Glomerular visceral epithelial cell (primary cell): ENCODE measurements around the gene MLST8.
A peak's percentile ranks its signal among the peaks of the same experiment; 100 is the strongest.
"Not testable (repeated sequence)": the region's sequence is repeated elsewhere in the genome, so short reads cannot be mapped to it uniquely, and the experiment has no call there.

Source experiments
- DNase-seq: peaks from one replicate; pipeline ENCODE4 v3.0.0-alpha.2; 2016; ENCODE audit errors: extremely low spot score

The MLST8 gene

GRCh38 chr16:2190002-2190658, 15.1 kb upstream of the MLST8 start:
- no peak for DNase-seq

- DNase-seq: no peak
Observed at GRCh38 chr16:2190659-2191445, 14.4 kb upstream of the MLST8 start.

DNA sequence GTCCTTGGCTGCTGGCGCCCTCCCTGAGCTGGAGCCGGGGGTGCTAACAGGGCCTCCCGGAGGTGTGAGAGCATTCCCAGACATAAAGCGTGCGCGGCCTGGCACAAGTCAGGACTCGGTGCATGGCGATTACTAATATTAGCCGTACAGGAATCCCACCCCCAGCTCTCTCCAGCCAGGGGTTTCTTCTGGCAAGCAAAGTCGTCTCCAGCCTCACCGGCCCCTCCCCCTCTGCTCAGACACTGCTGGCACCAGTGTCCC, 13.9 kb upstream of the MLST8 start:
- DNase-seq: no peak

GRCh38 chr16:2194166-2194834, 11.0 kb upstream of the MLST8 start:
- peak; percentile 63 for DNase-seq

GRCh38 chr16:2194852-2195321, 10.4 kb upstream of the MLST8 start:
- peak; percentile 64 for DNase-seq

GRCh38 chr16:2195322-2196161, 9.7 kb upstream of the MLST8 start:
- DNase-seq: no peak

DNA sequence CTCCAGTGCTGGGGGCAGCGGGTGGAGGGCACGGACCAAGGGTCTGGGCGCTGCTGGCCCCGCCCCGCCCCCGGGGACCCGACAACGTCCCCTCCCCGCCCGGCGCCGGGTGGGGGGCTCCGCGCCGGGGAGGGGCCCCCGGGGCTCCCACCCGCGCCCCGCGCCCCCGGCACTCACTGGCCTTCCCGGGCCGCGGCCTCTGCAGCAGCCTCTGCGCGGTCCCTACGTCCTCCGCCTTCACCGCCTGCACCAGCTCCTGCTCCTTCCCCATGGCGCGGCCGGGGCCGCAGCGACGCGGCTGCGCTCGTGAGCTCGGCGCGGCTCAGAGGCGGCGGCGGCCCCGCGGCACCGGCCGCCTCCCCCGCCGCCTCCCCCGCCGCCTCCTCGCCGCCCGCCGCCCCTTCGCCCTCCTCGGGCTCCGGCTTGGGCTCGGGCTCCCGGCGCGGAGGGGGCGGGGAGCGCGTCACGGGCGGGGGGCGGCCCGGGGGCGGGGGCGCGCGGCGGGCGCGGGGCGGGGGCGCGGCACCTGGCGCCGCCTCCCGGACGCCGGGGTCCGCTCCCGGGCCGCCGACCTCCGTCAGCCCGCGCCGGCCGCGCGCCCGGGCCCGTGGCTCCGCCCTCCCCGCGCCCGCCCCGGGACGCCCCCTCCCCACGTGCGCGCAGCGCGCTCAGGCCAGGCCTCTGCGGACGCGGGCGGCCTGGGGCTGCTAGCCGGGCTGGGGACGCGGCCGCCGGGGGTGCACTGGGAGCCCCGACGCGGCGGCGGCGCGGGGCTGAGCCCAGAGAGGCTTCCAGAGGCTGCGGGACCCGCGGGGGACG, 8.9 kb upstream of the MLST8 start, which contains the start of gene CASKIN1:
TSS of gene CASKIN1 (minus strand) at position 444 of the 819 bp plus-strand sequence. CDS start at position 271, 173 bp downstream.
- no peak for DNase-seq

DNA sequence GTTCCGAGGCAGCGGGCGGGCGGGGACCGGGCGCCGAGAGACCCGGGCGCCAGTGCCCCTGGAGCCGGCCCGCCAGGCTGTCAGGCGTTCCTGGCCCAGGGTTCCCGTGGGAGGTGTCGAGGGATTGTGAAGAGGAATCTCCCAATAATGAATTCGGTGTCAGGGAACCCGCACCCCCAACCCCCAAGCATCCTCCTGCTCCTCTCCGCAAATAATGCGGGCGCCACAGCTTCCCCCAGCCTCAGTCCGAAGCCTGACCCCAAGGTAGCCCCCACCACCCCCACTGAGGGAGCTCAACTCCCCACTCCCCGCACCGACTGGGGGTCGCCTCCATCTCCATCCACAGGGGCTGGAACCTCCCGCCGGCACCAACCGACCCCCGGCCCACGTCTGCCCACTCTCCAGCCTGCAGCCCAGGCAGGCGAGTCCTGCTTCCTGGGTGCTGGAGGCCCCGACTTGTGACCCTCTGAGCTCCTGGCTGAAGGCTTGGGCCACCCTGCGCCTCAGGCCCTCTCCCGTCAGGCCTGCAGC, 8.2 kb upstream of the MLST8 start:
- DNase-seq: no peak

DNA sequence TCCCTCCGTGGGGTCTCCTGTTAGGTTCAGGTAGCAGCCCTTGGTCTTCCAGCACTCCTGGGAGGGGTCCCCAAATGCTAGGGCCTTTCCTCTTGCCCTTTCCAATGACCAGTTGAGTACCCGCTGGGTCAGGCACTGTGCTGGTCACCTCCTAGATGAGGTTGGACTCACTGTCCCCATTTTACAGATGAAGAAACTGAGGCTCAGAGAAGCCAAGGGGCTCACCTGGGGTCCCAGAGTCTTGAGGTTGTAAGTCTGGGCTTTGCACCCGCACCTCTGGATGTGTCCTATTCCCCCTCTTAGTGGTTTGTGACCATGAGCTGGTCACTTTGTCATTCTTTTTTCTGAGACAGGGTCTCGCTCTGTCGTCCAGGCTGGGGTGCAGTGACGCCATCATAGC, 7.5 kb upstream of the MLST8 start:
- no peak for DNase-seq

DNA sequence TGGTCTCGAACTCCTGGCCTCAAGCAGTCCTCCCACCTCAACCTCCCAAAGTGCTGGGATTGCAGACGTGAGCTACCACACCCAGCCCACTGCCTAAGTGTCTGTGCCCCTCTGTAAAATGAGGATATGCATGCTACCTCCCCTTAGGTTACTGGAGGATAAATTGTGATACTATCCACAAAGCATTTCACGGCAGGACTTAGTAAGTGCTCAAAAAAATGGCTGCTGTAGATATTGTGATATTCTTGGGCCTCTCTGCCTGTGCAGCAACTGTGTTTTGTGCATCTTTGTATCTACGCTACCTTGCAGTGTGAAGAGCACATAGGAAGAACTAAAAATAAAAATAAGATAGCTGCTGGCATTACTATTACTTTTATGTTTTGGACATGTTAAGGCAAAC, 7.0 kb upstream of the MLST8 start:
- no peak for DNase-seq

DNA sequence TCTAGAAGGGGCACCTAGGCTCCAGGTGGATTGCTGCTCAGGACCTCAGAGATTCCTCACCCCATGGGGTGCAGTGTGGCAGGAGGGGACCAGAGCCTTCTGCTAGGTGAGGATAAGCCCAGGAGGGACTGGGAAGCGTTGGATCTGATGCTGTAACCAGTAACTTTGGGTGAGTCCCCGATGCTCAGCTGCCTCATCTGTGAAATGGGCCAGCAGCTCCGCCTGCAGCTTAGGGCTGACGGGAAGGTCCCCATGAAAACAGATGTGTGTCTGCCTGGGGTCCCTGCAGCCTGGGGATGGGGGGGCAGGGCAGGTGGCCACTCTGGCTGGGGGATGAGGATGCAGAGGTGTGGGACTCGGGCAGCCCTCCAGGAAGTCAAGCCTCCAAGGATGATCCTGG, 6.2 kb upstream of the MLST8 start:
- no peak for DNase-seq

DNA sequence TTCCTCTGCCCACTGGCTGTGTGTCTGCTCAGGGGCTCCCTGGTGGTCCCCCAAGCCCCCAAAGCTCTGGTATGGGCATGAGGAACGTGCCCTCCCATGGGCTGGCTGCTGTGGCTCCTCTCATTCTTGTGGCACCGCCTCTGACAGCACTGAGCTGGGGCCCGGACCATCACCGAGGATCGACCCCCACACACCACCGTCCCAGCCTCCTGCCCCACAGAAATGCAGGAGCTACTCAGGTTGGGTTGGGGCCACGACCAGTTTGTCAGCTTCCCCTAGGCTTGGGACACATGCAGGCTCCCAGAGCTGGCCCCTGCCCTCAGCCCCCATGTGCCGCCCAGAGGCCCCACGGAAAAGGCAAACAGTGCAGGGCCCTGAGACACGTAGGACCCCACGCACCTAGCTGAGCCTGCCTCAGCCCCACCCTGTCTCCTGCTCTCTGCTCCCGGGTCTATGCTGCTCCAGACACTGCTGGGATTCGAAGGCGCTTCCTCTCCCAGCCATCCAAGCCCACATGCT, 5.6 kb upstream of the MLST8 start:
- no peak for DNase-seq

DNA sequence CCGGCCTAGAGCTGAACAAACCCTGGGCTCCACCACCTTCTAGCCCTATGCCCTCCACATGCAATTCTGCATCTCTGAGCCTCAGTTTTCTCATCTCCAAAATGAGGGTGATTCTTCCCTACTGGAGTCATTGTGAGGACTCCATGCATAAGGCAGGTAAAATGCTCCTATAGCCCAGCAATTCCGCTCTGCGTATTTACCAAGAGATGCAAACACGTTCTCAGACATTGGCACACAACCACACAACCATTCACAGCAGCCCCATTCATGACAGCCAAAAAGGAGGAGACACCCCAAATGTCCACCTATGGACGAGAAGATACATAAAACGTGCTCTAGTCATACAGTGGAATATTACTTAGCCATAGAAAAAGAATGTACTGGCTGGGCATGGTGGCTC, 4.9 kb upstream of the MLST8 start:
- no peak for DNase-seq

- not testable (repeated sequence) for DNase-seq
Observed at GRCh38 chr16:2203119-2203688, 2.0 kb upstream of the MLST8 start.

DNA sequence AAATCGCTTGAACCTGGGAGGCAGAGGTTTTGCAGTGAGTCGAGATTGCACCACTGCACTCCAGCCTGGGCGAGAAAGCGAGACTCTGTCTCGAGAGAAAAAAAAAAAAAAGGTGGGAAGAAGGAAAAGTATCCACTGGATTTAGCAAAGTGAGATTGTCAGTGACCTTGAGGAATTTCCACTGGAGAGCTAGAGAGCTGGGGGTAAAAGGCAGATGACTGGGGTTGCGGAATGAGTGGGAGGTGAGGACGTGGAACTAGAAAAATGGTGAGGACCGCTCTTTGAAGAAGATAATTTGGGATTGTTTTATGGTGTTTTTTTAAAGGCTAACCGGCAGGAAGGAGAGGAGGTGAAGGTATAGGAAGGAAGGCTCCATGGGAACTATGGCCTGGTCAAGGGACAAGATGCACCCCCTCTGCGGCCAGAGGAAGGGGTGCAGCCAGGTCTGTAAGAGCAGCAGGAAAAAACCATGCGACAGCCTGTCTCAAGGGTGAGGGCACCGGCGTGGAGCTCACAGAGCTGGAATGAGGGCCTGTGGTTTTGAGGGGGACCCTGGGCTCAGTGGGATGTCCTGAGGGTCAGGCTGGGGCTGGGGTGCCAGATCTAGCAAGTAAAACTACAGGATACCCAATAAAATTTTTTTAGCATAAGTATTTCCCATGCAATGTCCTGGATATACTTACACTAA, 694 bp upstream of the MLST8 start:
- DNase-seq: no peak

GRCh38 chr16:2205967-2206313, 686 bp downstream of the MLST8 start:
- DNase-seq: no peak

DNA sequence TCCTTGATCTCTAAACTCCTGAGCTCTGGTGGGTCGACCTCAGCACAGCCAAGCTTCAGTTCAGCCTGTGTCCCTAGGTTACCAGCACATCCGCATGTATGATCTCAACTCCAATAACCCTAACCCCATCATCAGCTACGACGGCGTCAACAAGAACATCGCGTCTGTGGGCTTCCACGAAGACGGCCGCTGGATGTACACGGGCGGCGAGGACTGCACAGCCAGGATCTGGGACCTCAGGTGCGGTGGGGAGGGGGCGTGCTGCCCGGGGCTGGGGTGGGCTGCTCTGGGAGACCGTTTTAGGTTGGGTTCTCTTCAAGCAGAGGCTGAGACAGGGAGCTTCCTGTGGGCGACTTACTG, 1.1 kb downstream of the MLST8 start:
- no peak for DNase-seq

DNA sequence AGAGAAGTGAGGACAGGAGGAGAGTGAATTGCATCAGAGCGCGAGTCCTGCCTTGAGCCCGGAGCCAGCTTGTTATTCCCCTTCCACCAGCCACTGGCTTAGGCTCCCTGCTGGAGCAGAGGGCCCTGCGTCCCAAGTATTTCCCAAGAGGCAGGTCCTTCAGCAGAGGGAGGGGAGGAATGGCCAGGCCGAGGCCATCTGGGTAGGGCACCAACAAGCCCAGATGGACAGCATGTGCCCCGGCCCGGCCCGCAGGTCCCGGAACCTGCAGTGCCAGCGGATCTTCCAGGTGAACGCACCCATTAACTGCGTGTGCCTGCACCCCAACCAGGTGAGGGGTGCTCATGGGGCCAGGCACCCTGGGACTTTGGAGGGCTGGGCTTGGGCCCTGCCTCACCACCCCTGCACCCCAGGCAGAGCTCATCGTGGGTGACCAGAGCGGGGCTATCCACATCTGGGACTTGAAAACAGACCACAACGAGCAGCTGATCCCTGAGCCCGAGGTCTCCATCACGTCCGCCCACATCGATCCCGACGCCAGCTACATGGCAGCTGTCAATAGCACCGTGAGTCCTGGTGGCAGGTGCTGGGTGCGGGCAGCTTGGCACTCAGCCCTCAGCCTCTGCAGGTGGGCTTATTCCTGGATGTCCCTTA, 1.7 kb downstream of the MLST8 start:
- DNase-seq: no peak

GRCh38 chr16:2207872-2208271, 2.6 kb downstream of the MLST8 start:
- DNase-seq: no peak
